ENCODE results near the gene EFR3B.

DNA sequence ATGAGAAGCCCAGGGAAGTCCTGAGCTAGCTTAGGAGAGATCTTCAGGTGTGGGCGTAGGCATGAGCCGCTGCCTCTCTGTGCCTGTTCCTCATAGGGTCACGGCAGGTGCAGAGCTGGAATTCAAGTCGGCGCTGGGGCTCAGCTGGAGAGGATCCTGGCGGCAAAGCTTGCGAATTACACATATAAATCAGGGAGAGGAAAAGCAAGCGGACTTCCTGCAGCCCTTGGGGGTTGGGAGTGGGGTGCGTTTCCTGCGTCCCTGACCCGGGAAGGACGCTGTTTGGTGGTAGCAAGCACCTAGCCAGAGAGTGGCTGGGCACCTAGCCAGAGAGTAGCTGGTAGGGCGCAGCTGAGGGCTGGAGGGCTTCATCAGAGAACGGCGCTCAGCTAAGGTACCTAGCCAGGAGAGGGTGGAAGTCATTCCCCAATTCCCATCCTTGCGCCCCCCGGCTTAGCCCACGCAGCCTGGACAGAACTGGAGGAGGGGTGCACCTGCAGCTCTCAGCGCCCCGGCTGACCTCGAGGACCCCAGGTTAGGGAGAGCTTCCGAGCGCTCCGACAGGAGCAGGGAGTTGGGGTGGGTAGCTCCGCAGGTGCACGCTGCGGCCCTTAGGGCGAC, 459 bp upstream of the EFR3B start:
- no peak for TF ChIP-seq GLIS3 (CRISPR knock-in tag; IDR thresholded peaks at IDR 0.05)
- TF ChIP-seq, protein P1, sequence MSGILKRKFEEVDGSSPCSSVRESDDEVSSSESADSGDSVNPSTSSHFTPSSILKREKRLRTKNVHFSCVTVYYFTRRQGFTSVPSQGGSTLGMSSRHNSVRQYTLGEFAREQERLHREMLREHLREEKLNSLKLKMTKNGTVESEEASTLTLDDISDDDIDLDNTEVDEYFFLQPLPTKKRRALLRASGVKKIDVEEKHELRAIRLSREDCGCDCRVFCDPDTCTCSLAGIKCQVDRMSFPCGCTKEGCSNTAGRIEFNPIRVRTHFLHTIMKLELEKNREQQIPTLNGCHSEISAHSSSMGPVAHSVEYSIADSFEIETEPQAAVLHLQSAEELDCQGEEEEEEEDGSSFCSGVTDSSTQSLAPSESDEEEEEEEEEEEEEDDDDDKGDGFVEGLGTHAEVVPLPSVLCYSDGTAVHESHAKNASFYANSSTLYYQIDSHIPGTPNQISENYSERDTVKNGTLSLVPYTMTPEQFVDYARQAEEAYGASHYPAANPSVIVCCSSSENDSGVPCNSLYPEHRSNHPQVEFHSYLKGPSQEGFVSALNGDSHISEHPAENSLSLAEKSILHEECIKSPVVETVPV (CRISPR knock-in tag; IDR thresholded peaks at IDR 0.05): no peak
- no peak for TF ChIP-seq ZNF8 (CRISPR knock-in tag; IDR thresholded peaks at IDR 0.05)

Measured in SK-N-SH treated with all-trans-retinoic acid at 6 μM for 48 hours (cell line).